ENCODE results near the gene FBXL16. TPM values are rescaled to one million over a fixed set of nuclear protein-coding genes. Genes with fewer than 3 reads are reported as not detected.

The FBXL16 gene, protein sequence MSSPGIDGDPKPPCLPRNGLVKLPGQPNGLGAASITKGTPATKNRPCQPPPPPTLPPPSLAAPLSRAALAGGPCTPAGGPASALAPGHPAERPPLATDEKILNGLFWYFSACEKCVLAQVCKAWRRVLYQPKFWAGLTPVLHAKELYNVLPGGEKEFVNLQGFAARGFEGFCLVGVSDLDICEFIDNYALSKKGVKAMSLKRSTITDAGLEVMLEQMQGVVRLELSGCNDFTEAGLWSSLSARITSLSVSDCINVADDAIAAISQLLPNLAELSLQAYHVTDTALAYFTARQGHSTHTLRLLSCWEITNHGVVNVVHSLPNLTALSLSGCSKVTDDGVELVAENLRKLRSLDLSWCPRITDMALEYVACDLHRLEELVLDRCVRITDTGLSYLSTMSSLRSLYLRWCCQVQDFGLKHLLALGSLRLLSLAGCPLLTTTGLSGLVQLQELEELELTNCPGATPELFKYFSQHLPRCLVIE
- total RNA-seq (2022; extraction: Qiagen RNA extraction): 8.5 to 16.2 TPM (median 15.7 TPM) in 5 replicates

DNA sequence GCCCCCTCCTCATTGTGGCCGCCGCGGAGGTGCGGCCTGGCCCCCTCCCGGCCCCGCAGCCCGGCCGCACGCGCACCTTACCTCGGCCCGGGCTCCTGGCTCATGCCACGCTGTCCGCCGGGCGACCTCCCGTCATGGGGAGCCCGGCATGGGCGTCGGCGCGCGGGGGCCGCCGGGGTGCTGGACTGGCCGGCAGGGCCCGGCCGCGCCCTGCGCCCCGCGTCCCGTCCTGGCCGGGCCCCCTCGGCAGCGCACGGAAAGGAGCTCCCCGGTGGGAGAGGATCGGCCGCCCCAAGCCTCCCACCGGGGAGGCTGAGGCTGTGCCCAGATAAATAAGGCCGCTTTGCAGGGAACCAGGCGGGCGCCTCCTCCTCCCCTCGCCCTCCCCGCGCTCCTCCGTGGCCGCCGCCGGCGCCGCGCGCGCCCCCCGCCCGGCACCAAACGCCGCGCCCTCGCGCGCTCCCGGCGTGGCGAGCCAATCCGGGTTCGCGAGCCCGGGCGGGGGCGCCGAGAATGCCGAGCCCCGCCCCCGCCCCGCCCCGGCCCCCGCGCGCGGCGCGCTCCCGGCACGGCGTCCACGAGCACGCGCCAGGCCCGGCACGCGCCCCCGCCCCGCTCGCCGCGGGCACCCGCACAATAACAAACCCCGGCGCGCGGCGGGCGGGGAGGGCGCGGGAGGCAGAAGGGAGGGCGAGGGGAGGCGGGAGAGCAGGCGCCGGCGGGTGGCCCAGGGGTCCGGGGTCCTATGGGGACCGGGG, at the start of gene FBXL16:
Gene FBXL16 (minus strand): TSS at position 371 of the 758 bp plus-strand sequence. CDS start 8,396 bp downstream, outside the sequence.

DNA sequence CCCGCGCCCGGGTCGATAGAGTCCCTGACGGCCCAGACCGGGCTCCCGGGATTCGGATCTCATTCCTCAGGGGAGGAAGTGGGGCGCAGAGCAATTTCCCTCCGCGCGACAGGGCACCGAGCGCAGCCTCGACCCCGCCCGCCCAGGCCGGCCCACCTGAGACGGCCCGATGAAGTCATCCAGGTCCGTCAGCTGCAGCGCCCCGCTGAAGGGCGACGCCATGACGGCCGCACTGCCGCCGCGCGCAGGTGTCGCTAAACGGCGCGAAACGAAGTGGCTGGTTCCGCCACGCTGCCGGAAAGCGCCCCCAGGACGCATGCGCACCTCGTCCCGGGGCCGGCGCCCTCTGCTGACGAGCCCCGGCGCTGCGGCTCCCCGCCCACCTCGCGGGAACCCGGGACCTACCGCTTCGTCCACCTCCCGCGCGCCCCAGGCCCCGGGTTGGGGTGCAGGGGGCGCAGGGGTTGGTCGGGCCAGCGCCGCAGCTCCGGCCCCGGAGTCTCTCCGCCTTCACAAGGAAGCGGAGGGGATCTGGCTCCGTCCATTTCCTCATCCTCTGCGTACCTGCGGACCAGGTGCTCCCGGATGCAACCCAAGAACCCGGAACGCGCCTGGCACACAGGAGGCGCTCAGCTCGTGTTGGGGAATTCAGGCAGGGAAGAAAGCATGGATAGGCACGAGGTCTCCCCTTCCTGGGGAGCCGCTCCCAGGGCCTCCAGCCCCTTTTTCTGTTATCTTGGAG, 35.3 kb upstream of the FBXL16 start, which contains the start of gene CIAO3:
Gene CIAO3 (minus strand): TSS at position 234 of the 742 bp plus-strand sequence. CDS start 12 bp downstream, at position 222.

DNA sequence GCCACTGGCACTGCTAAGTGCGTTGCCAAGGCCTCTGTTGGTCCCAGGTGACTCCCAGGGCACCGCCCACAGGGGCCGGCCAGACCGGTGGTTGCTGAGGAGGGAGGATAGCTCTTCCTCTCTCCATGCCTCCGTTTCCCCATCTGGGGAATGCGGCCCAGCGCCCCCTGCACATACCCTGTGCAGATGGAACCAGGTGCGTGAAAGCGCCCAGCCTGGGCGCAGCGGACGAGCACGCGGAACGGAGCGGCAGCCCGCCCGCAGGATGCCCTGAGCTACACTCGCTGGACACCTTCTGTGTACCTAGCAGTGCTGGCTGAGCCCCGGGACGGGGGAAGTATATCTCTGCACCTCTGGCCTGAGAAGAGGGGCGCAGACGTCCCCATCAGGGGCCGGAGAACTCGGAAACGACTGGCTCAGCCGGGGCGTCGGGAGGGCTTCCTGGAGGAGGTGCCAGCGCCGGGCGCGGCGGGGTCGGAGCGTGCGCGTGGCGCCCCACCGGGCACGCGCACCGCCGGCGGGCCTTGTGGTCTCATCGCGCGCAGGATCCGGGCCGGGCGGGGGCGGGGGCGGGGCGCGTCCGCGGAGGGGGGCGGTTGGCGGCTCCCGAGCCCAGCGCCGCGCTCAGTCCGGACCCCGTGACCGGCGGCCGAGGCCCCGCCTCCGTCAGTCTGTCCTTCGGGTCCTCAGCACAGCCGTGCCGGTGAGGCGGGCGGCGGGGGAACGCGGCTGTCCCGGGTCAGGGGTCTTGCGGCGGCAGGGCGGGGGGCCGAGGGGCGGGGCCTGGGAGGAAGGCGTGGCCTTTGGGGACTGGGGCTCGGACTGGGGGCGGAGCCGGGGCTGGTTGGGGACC, 21.1 kb upstream of the FBXL16 start, which contains the start of the genes CCDC78 and HAGHL:
Gene CCDC78 (minus strand): TSS at position 6 of the 853 bp plus-strand sequence. CDS start 76 bp downstream, outside the sequence.
Gene HAGHL (plus strand): TSS at position 669 of the 853 bp plus-strand sequence. CDS start 404 bp downstream, outside the sequence.

DNA sequence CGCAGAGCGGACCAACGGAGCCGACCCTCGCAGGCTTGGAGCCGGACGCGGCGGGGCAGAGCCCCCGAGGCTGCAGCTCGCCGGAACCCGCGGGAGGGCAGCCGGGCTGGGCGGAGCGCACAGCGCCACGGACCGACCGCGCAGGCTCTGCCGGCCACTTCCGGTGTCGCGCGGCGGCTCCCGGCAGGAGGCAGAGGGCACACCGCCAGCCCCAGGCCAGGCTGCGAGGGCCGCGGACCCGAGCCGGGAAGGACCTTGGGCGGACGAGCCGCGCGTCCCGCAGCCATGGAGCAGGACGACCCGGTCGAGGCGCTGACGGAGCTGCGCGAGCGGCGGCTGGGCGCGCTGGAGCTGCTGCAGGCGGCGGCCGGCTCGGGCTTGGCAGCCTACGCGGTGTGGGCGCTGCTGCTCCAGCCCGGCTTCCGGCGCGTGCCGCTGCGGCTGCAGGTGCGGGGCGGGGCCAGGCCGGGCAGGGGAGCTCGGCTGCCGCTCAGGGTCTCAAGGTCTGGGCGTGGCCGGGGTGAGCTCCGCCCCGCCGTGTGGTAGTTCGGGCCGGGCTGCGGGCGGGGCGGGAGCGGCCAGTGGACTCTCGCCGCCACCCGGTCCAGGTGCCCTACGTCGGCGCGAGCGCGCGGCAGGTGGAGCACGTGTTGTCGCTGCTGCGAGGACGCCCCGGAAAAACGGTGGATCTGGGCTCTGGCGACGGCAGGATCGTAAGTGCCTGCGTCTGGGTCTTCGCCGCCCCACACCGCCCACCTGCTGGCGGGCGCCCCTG, 15.6 kb upstream of the FBXL16 start, which contains the start of gene ANTKMT:
Gene ANTKMT (plus strand): TSS at position 157 of the 775 bp plus-strand sequence. CDS start 129 bp downstream, at position 286.

DNA sequence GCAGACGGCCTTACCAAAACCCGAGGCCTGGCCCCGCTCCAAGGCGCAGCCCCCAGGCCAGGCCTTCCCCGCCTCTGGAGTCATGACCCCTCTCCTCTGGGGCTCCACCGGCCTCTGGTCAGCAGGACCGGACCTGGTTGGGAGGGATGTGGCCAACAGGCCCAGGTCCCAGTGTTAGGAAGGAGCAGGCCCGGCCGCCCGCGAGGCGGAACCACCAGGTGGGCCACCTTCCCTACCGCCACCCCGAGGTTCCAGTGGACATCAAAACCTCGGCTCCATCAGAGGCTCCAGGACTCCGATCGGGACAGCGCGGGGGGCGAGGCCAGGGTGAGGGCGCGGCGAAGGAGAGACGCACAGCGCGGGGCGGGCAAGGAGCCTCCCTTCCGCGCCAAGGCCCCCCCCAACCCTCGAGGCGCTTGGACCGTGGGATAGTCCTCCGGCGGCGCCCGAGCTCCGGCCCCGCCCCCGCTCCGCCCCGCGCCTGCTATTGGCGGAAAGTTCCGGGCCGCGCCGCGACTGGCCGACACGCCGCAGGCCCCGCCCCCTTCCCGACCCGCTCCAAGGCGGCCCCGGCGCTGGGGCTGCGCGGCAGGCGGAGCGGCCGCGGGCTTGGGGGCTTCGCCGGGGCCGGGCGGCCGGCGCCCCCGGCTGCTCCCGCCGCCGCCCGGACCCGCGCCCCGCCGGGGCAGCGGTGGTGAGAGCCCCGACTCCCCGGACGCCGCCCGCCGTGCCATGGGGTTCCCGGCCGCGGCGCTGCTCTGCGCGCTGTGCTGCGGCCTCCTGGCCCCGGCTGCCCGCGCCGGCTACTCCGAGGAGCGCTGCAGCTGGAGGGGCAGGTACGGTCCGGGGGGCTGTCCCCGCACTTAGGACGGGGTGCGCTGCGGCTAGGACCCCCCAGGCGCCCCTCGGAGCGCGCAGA, 9.2 kb upstream of the FBXL16 start, which contains the start of gene METRN:
Gene METRN (plus strand): TSS at position 561 of the 919 bp plus-strand sequence. CDS start 172 bp downstream, at position 733.

DNA sequence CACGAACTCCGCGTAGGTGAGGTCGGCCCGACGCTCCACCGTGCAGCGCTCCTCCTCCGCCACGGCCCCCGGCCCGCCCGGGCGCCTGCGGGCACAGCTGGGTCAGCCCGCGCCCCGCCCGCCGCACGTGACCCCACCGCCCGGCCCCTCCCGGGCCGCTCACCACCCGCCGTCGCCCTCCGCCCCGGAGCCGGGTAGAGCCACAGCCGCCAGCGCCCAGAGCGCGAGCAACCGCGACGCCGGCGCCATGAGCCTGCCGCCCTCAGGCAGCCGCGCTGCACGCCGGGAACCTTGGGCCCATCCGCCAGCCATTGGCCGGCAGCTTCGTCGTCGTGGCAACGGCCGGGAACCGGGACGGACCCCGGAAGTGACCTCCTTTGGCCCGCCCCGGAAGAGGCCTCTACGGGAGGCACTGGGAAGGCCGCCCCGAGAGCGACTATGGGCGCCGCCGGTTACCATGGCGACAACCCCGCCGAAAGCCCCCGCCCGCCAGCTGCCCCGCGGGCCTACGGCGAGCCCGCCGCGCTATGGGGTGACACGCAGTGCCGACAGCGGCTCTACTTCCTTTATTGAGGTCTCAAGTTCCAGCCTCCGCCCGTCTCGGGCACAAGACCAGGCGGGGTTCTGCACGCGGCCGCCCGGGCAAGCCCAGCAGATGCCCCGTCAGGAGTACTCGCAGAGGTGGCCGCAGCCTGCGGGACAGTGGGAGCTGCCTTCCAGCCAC, 21.4 kb downstream of the FBXL16 start, which contains the start of gene JMJD8:
Gene JMJD8 (minus strand): TSS at position 264 of the 724 bp plus-strand sequence. CDS start 15 bp downstream, at position 249.

DNA sequence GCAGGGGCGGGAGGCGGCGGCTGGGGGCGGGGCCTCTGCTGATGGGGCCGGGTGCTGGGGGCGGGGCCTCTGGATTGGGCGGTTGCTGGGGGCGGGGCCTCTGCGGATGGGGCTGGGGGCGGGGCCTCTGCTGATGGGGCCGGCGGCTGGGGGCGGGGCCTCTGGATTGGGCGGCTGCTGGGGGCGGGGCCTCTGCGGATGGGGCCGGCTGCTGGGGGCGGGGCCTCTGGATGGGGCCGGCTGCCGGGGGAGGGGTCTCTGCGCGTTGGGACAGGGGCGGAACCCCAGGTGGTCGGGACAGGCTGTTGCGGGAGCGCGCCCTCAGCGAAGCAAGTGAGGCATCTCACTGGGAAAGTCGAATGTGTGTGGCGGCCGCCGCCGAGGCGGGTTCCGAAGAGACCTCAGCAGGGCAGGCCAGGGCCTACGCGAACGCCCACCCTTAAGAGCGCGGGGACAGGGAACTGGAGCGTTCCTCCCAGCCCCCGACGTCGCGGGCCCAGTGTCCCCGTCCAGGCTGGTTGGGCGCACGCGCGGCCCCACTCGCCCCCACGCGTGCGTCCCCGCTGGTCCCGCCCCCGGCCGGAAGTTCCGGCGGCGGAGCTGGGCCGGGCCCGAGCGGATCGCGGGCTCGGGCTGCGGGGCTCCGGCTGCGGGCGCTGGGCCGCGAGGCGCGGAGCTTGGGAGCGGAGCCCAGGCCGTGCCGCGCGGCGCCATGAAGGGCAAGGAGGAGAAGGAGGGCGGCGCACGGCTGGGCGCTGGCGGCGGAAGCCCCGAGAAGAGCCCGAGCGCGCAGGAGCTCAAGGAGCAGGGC, 25.6 kb downstream of the FBXL16 start, which contains the start of gene STUB1:
Gene STUB1 (plus strand): TSS at position 597 of the 811 bp plus-strand sequence. CDS start 116 bp downstream, at position 713.

DNA sequence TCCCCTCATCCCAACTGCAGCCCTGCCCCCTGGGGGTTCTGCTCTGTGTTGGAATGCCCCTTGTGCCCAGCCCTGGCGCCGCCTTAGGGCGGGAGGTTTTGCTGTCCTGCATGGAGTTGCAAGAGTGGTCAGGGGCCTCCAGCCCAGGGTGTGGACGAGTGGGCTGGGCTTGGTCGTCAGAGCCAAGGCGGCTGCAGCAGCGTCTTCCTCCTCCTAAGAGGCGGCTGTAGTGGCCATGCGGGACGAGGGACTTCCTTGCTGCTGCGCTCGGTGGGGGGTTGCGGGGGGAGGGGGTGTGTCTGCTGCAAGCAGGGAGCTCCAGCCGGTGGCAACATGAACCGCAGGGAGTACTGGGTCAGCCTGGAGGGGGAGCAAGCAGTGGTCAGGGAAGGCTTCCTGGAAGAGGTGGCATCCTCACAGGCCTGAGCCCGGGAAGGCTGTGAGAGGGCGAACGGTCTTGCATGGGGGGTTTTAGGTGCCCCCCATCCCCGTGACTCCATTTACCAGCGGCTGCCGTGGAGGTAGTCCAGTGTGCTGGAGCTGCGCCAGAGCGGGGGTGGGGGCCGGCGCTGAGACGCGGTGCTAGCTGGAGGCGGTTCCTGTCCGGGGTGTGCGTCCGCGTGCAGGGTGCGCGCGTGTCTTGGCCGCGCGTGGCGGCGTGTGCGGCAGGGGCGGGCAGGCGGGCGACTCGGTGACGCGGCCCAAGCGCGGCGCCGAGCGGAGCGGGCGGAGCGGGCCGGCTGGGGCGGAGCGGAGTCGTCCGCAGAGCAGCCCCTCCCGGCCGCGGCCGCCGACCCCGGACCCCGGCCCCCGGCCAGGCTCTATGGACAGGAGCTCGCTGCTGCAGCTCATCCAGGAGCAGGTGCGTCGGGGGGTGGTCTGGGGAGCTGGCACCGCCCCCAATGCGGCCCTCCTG, 30.4 kb downstream of the FBXL16 start, which contains the start of gene RHBDL1:
Gene RHBDL1 (plus strand): TSS at position 704 of the 916 bp plus-strand sequence. CDS start 120 bp downstream, at position 824.

DNA sequence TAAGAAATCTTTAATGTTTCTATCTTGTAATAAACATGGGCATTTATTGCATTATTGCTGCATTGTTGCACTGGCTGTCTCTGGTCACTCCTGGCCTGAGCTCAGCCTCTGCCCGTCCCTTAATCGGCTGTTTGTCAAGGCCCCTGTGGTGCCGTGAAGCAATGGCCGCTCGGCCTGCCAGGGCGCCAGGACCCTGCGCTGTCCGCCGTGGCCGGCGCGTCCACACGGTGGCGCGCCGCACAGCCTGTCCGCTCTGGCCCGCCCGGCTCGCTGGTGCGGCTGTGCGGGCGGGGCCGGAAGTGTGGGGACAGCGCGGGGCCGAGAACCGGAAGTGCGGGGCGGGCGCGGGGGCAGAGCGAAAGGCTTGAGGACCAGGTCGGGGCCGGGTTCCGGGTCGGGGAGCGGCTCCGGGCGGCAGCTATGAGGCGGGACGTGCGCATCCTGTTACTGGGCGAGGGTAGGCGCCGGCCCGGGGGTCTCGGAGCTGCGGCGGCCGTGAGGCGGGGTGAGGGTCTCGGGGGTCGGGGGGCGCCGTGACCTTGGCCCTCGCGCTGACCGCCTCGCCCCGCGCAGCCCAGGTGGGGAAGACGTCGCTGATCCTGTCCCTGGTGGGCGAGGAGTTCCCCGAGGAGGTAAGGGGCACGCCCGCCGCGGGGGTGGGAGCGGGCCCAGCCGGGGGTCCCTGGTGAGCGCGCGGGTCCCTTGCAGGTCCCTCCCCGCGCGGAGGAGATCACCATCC, 37.7 kb downstream of the FBXL16 start, which contains the start of gene RHOT2:
Gene RHOT2 (plus strand): TSS at position 353 of the 739 bp plus-strand sequence. CDS start 68 bp downstream, at position 421.

DNA sequence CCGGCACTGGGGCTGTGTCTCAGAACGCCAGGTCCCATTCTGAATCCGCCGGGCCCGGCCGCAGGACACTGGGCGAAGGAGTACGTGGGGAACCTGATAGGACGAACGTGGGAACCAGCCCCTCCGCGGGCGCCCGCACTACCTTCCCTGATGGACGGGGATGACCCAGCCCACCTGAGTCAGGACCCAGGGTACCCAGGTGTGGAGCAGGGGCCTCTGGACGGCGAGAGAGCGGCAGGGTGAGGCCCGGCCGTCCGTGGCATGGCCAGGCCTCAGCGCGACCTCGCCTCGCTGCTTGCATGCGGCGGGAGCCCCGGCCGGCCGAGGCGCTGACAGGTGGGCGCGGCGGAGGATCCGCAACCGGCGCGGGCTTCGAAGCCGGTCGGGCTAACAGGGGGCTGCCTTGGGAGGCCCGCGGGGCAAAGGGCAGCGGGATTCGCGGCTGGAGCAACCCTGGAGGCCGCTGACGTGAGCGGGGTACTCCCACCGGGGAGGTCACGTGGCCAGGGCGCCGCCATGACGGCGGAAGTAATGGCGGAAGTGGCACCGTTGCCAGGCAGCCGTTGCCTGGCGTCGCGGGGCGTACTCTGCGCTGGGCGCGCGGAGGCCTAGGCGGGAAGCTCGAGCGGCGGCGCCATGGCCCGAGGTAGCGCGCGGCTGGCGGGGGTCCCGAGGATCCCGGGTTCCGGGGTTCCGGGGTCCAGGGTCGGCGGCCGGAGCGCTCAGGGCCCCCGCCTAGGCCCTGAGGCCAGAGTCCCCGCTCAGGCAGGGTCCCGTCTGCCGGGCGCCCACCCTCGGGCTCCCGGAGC, 56.6 kb downstream of the FBXL16 start, which contains the start of gene WDR90:
Gene WDR90 (plus strand): TSS at position 585 of the 809 bp plus-strand sequence. CDS start 52 bp downstream, at position 637.

